HG02588 (cell line): ENCODE data around the gene TMEM141.
"Not testable (repeated sequence)": the region's sequence is repeated elsewhere in the genome, so short reads cannot be mapped to it uniquely, and the experiment has no call there.

Source experiments
- ATAC-seq: cut with Tn5 transposase; IDR thresholded peaks from one replicate; pipeline ENCODE4 v1.9.1; 2021; ENCODE audit warnings: mild to moderate bottlenecking, moderate library complexity; ENCODE audit not compliant: unreplicated experiment

TMEM141 gene

GRCh38 chr9:136754626-136755301 is 36.4 kb upstream of the TMEM141 start:
- no peak for ATAC-seq

GRCh38 chr9:136755302-136756133 is 35.6 kb upstream of the TMEM141 start:
- not testable (repeated sequence) for ATAC-seq

- ATAC-seq: no peak
Observed at GRCh38 chr9:136756134-136756438, 35.1 kb upstream of the TMEM141 start.

GRCh38 chr9:136756836-136757235 is 34.3 kb upstream of the TMEM141 start:
- no peak for ATAC-seq

- no peak for ATAC-seq
Observed at GRCh38 chr9:136757328-136757727, 33.8 kb upstream of the TMEM141 start.

GRCh38 chr9:136757751-136758140 is 33.4 kb upstream of the TMEM141 start:
- no peak for ATAC-seq

- no peak for ATAC-seq
Observed at GRCh38 chr9:136759001-136759400, 32.1 kb upstream of the TMEM141 start.

GRCh38 chr9:136759436-136760325 is 31.5 kb upstream of the TMEM141 start:
- no peak for ATAC-seq

GRCh38 chr9:136760424-136760823 is 30.7 kb upstream of the TMEM141 start:
- no peak for ATAC-seq

GRCh38 chr9:136760834-136761544 is 30.2 kb upstream of the TMEM141 start:
- not testable (repeated sequence) for ATAC-seq

GRCh38 chr9:136761545-136761981 is 29.6 kb upstream of the TMEM141 start:
- no peak for ATAC-seq

GRCh38 chr9:136762221-136762691 is 28.9 kb upstream of the TMEM141 start:
- no peak for ATAC-seq

- ATAC-seq: no peak
Observed at GRCh38 chr9:136762915-136763648, 28.1 kb upstream of the TMEM141 start.

GRCh38 chr9:136763649-136764035 is 27.5 kb upstream of the TMEM141 start:
- ATAC-seq: no peak

GRCh38 chr9:136764301-136764891 is 26.7 kb upstream of the TMEM141 start, which contains the start of gene LCN15:
Gene LCN15 (minus strand): TSS chr9:136764518. CDS start chr9:136764488, 30 bp downstream.
- ATAC-seq: no peak

GRCh38 chr9:136765041-136765440 is 26.1 kb upstream of the TMEM141 start:
- no peak for ATAC-seq

GRCh38 chr9:136765745-136766409 is 25.3 kb upstream of the TMEM141 start:
- ATAC-seq: not testable (repeated sequence)

- ATAC-seq: not testable (repeated sequence)
Observed at GRCh38 chr9:136766410-136767120, 24.6 kb upstream of the TMEM141 start.
